Caco-2 (cell line): ENCODE results near the gene CNKSR3. TPM values are rescaled to one million over a fixed set of nuclear protein-coding genes. Genes with fewer than 3 reads are reported as not detected.
"Not testable (repeated sequence)": the region's sequence is repeated elsewhere in the genome, so short reads cannot be mapped to it uniquely, and the experiment has no call there.

Experiments used
- BruUV-seq: library from RNA; stranded (reverse); fragments of 400-500 nt; replicated peaks from 2 replicates; lab custom pipeline; 2021; lab: Mats Ljungman, UMichigan
- CTCF ChIA-PET: fragments of 300-600 bp; sonication (Branson Sonifier 250); formaldehyde crosslinking; loops from one replicate; lab custom pipeline; 2022; ENCODE audit warnings: antibody characterized with exemption; lab: Charles Lee
- POLR2A ChIA-PET: fragments of 300-600 bp; sonication (Branson Sonifier 250); formaldehyde crosslinking; loops from one replicate; lab custom pipeline; 2022; ENCODE audit warnings: antibody characterized with exemption; lab: Charles Lee
- DNase-seq, 2 experiments: peaks; one replicate each; pipeline versions ENCODE4 v3.0.0 to v3.0.0-alpha.2; 2020 to 2022
- H3K27me3 ChIP-seq: replicated peaks from 2 replicates; pipeline ENCODE4 v1.6.0; 2011; ENCODE audit warnings: low read length; ENCODE audit not compliant: control insufficient read depth, insufficient read depth
- H3K36me3 ChIP-seq: 2 replicates; pipeline ENCODE4 v1.5.1; 2011; ENCODE audit warnings: low read length; ENCODE audit not compliant: control insufficient read depth, insufficient read depth
- H3K4me1 ChIP-seq: fragments of 250-450 bp; sonication (Bioruptor Pico); 2 replicates; pipeline ENCODE4 v1.5.1; 2020; ENCODE audit warnings: mild to moderate bottlenecking
- H3K4me3 ChIP-seq: 2 replicates; pipeline ENCODE4 v1.5.1; 2011; ENCODE audit warnings: low read depth, mild to moderate bottlenecking, control low read depth, low read length
- H3K9me3 ChIP-seq: fragments of 250-450 bp; sonication (Bioruptor Pico); 2 replicates; pipeline ENCODE4 v1.5.1; 2020; ENCODE audit warnings: mild to moderate bottlenecking, moderate library complexity
- H3K27ac Mint-ChIP-seq: one replicate; pipeline ENCODE4 v1.8.0; 2022; ENCODE audit warnings: mixed read lengths; ENCODE audit not compliant: unreplicated experiment
- H3K27me3 Mint-ChIP-seq: one replicate; pipeline ENCODE4 v1.8.0; 2022; ENCODE audit warnings: mixed read lengths; ENCODE audit not compliant: insufficient read depth, unreplicated experiment
- H3K36me3 Mint-ChIP-seq: one replicate; pipeline ENCODE4 v1.8.0; 2022; ENCODE audit warnings: mild to moderate bottlenecking, mixed read lengths; ENCODE audit not compliant: insufficient read depth, unreplicated experiment
- H3K4me1 Mint-ChIP-seq: one replicate; pipeline ENCODE4 v1.8.0; 2022; ENCODE audit warnings: low read depth, mixed read lengths; ENCODE audit not compliant: unreplicated experiment
- H3K4me3 Mint-ChIP-seq: one replicate; pipeline ENCODE4 v1.8.0; 2022; ENCODE audit warnings: mild to moderate bottlenecking, moderate library complexity, mixed read lengths; ENCODE audit not compliant: unreplicated experiment
- H3K9me3 Mint-ChIP-seq: one replicate; pipeline ENCODE4 v1.8.0; 2022; ENCODE audit warnings: mixed read lengths; ENCODE audit not compliant: unreplicated experiment
- intact Hi-C: fragments of 100-400 bp; cut with micrococcal nuclease; formaldehyde crosslinking; loops from one replicate; pipeline ENCODE4 v1.10.0; 2022; ENCODE audit not compliant: unreplicated experiment
- total RNA-seq: library from RNA; stranded (reverse); gene quantifications from 2 replicates; pipeline ENCODE4 v1.2.3, GENCODE V29; 2022
- TF ChIP-seq, protein P1 (sequence below), 2 experiments: fragments of 200-600 bp in 1 of 2; IDR thresholded peaks; 1 replicate in 1 of 2; 2 replicates in 1 of 2; pipeline versions ENCODE4 v1.5.1 to v1.8.0; 2011 to 2022; ENCODE audit warnings: antibody characterized with exemption in 1 of 2, control low read depth in 1 of 2, inconsistent platforms in 1 of 2, low read depth in 1 of 2, low read length in 1 of 2, mild to moderate bottlenecking in 1 of 2, moderate library complexity in 1 of 2; ENCODE audit not compliant: insufficient read depth in 1 of 2, severe bottlenecking in 1 of 2, unreplicated experiment in 1 of 2

The CNKSR3 gene
- total RNA-seq, 1 experiment from 2014 or later, result 33.1 TPM

DNA sequence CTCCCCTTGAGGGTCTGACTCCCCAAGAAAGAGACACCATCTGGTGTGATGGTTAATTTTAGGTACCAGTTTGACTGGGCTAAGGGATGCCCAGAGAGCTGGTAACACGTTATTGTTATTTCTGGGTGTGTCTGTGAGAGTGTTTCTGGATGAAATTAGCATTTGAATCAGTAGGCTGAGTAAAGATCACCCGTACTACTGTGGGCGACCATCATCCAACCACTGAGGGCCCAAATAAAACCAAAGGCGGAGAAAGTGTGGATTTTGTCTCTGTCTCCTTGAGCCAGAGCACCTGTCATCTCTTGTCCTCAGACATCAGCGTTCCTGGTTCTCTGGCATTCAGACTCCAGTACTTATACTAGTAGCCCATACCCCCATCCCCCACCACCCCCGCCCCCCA, 7.9 kb upstream of the CNKSR3 start:
- CTCF ChIA-PET, result no interaction called here
- Histone ChIP-seq H3K36me3 (no peaks in the 10 kb centered on the region), H3K4me3 (no peak overlapping the region), H3K9me3 (no peaks in the 10 kb centered on the region), H3K4me1 (peaks cover 34% of the 10 kb centered on the region), H3K27me3 (no peaks in the 10 kb centered on the region)
- no TSS peak for BruUV-seq
- POLR2A ChIA-PET, result no interaction called here
- peaks cover 18% of the 10 kb centered on the region for H3K4me1 Mint-ChIP-seq
- H3K4me3 Mint-ChIP-seq, result no peak overlapping the region
- no peak overlapping the region for H3K27ac Mint-ChIP-seq
- intact Hi-C loops, result no loop called here
- no peaks in the 10 kb centered on the region for H3K27me3 Mint-ChIP-seq
- H3K36me3 Mint-ChIP-seq, result peaks cover 7% of the 10 kb centered on the region
- no peaks in the 10 kb centered on the region for H3K9me3 Mint-ChIP-seq
- TF ChIP-seq, protein P1, sequence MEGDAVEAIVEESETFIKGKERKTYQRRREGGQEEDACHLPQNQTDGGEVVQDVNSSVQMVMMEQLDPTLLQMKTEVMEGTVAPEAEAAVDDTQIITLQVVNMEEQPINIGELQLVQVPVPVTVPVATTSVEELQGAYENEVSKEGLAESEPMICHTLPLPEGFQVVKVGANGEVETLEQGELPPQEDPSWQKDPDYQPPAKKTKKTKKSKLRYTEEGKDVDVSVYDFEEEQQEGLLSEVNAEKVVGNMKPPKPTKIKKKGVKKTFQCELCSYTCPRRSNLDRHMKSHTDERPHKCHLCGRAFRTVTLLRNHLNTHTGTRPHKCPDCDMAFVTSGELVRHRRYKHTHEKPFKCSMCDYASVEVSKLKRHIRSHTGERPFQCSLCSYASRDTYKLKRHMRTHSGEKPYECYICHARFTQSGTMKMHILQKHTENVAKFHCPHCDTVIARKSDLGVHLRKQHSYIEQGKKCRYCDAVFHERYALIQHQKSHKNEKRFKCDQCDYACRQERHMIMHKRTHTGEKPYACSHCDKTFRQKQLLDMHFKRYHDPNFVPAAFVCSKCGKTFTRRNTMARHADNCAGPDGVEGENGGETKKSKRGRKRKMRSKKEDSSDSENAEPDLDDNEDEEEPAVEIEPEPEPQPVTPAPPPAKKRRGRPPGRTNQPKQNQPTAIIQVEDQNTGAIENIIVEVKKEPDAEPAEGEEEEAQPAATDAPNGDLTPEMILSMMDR (IDR thresholded peaks at IDR 0.05; ENCODE audit: insufficient read depth in 1 of 2, low read depth in 1 of 2, low read length in 1 of 2, severe bottlenecking in 1 of 2, unreplicated experiment in 1 of 2), result no peak
- no peak for DNase-seq

DNA sequence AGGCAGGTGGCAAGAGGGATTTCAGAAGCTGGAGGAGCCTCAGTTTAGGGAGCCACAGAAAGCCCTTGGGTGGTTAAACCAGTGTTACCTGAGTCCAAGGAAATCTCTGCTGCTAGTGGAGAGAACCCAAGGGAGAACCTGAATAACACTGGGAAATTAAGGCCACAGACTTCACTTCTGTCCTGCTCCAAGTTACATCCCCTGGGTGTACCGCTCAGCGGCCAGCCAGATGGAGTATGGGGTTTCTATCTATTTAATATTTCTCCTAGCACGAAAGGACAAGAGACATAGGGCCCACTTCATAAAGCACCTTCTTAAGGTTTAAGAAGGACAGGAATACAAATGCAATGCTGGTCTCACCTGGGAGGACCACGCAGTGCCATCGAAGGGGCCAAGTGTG, 5.8 kb upstream of the CNKSR3 start:
- CTCF ChIA-PET, result no interaction called here

GRCh38 chr6:154515826-154516225, 5.3 kb upstream of the CNKSR3 start:
- peaks cover 32% of the 10 kb centered on the region for H3K4me1 Mint-ChIP-seq
- no peak for DNase-seq
- ChIA-PET CTCF (no interaction called here), POLR2A (no interaction called here)
- Histone ChIP-seq H3K27me3 (no peaks in the 10 kb centered on the region), H3K9me3 (no peaks in the 10 kb centered on the region), H3K4me3 (no peak overlapping the region), H3K4me1 (peaks cover 45% of the 10 kb centered on the region), H3K36me3 (no peaks in the 10 kb centered on the region)
- H3K27me3 Mint-ChIP-seq, result no peaks in the 10 kb centered on the region
- no peak overlapping the region for H3K4me3 Mint-ChIP-seq
- BruUV-seq, result no TSS peak
- intact Hi-C loops, result no loop called here
- TF ChIP-seq, protein P1 (IDR thresholded peaks at IDR 0.05; ENCODE audit: insufficient read depth in 1 of 2, low read depth in 1 of 2, low read length in 1 of 2, severe bottlenecking in 1 of 2, unreplicated experiment in 1 of 2), result no peak
- no peaks in the 10 kb centered on the region for H3K9me3 Mint-ChIP-seq
- H3K36me3 Mint-ChIP-seq, result peaks cover 7% of the 10 kb centered on the region
- peak overlapping the region; percentile 28 for H3K27ac Mint-ChIP-seq

More for the DNA sequence above, 5.8 kb upstream of the CNKSR3 start:
- no peak overlapping the region for H3K4me3 ChIP-seq
- Mint-ChIP-seq H3K9me3 (no peaks in the 10 kb centered on the region), H3K4me3 (no peak overlapping the region), H3K36me3 (peaks cover 7% of the 10 kb centered on the region), H3K4me1 (peaks cover 32% of the 10 kb centered on the region), H3K27me3 (no peaks in the 10 kb centered on the region), H3K27ac (peak overlapping the region; percentile 28)
- TF ChIP-seq, protein P1 (IDR thresholded peaks at IDR 0.05; ENCODE audit: insufficient read depth in 1 of 2, low read depth in 1 of 2, low read length in 1 of 2, severe bottlenecking in 1 of 2, unreplicated experiment in 1 of 2), result no peak
- intact Hi-C loops, result no loop called here
- H3K36me3 ChIP-seq, result no peaks in the 10 kb centered on the region
- POLR2A ChIA-PET, result no interaction called here
- BruUV-seq, result no TSS peak
- H3K9me3 ChIP-seq, result no peaks in the 10 kb centered on the region
- no peaks in the 10 kb centered on the region for H3K27me3 ChIP-seq
- peaks cover 50% of the 10 kb centered on the region for H3K4me1 ChIP-seq
- no peak for DNase-seq

DNA sequence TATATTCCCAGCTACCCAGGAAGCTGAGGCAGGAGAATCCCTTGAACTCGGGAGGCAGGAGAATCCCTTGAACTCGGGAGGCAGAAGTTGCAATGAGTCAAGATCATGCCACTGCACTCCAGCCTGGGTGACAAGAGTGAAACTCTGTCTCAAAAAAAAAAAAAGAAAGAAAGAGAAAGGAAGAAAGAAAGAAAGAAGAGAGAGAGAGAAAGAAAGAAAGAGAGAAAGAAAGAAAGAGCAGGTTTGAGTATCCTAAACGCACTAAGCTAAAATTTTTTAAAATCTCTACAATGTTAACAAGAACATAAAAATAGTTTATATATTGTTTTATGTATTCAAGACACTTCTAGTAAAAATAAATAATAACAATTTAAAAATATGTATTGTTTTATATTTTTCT, 4.6 kb upstream of the CNKSR3 start:
- DNase-seq, intact Hi-C loops, H3K27me3 ChIP-seq, H3K36me3 Mint-ChIP-seq, H3K36me3 ChIP-seq, H3K4me3 Mint-ChIP-seq, H3K9me3 ChIP-seq, H3K9me3 Mint-ChIP-seq, BruUV-seq, H3K27ac Mint-ChIP-seq, H3K27me3 Mint-ChIP-seq, POLR2A ChIA-PET, H3K4me3 ChIP-seq: not testable (repeated sequence)
- H3K4me1 Mint-ChIP-seq, result peaks cover 25% of the 10 kb centered on the region
- H3K4me1 ChIP-seq, result peaks cover 38% of the 10 kb centered on the region
- CTCF ChIA-PET, result interaction anchor here (0.7 kb wide), 1 partner anchor 12 kb away, joined by 4 read pairs; no protein-coding TSS in a partner anchor
